H1 (cell line): ENCODE measurements around the gene WWC2. TPM values are rescaled to one million over a fixed set of nuclear protein-coding genes. Genes with fewer than 3 reads are reported as not detected.

Experiments used
- CTCF ChIA-PET: fragments of 300-600 bp; sonication (Branson Sonifier 250); formaldehyde crosslinking; loops from one replicate; lab custom pipeline; 2021; ENCODE audit not compliant: partially characterized antibody; lab: Charles Lee
- POLR2A ChIA-PET: fragments of 300-600 bp; sonication (Branson Sonifier 250); formaldehyde crosslinking; loops from one replicate; lab custom pipeline; 2021; ENCODE audit warnings: inconsistent platforms; ENCODE audit not compliant: partially characterized antibody; lab: Charles Lee
- DNase-seq, 2 experiments: peaks; one replicate each; pipeline versions ENCODE4 v3.0.0 to v3.0.0-alpha.2; 2010 to 2022; ENCODE audit warnings: low spot score in 2 of 2, low read depth in 1 of 2, mixed read lengths in 1 of 2
- FAIRE-seq: peaks from 2 replicates; lab custom pipeline; 2011; peaks lifted over from hg19 to GRCh38; lab: Jason Lieb, UNC
- H2AFZ ChIP-seq: 2 replicates; pipeline ENCODE4 v1.8.1; 2012; ENCODE audit warnings: low read length, inconsistent platforms
- H2AK5ac ChIP-seq: 2 replicates; pipeline ENCODE4 v1.6.1; 2013; ENCODE audit warnings: low read depth, low read length
- H2BK120ac ChIP-seq: replicated peaks from 2 replicates; pipeline ENCODE3; 2013; ENCODE audit warnings: low read depth, low read length, inconsistent platforms
- H2BK12ac ChIP-seq: 2 replicates; pipeline ENCODE4 v1.6.1; 2013; ENCODE audit warnings: low read depth, low read length
- H2BK15ac ChIP-seq: 2 replicates; pipeline ENCODE4 v1.6.1; 2013; ENCODE audit warnings: low read length
- H2BK20ac ChIP-seq: 2 replicates; pipeline ENCODE4 v1.6.1; 2013; ENCODE audit warnings: low read length
- H2BK5ac ChIP-seq: 2 replicates; pipeline ENCODE4 v1.6.1; 2013; ENCODE audit warnings: low read depth, low read length
- H3K14ac ChIP-seq: 2 replicates; pipeline ENCODE4 v1.6.1; 2013; ENCODE audit warnings: inconsistent platforms; ENCODE audit not compliant: insufficient read length
- H3K18ac ChIP-seq: 2 replicates; pipeline ENCODE4 v1.6.1; 2013; ENCODE audit warnings: low read length; ENCODE audit errors: extremely low read depth
- H3K23ac ChIP-seq: 2 replicates; pipeline ENCODE4 v1.6.1; 2013; ENCODE audit warnings: inconsistent platforms; ENCODE audit not compliant: insufficient read length
- H3K23me2 ChIP-seq: 2 replicates; pipeline ENCODE4 v1.6.1; 2013; ENCODE audit warnings: low read depth, low read length
- H3K27ac ChIP-seq: 2 replicates; pipeline ENCODE4 v1.6.1; 2011; ENCODE audit warnings: low read depth, low read length, inconsistent platforms
- H3K27me3 ChIP-seq, 4 experiments: replicated peaks in 1 of 4; 1 replicate in 1 of 4; 2 replicates in 3 of 4; pipeline versions ENCODE4 v1.6.1 to v1.8.1; 2011 to 2013; ENCODE audit warnings: low read length in 3 of 4, mild to moderate bottlenecking in 3 of 4, inconsistent platforms in 2 of 4, mixed read lengths in 2 of 4, moderate library complexity in 1 of 4; ENCODE audit not compliant: control insufficient read depth in 3 of 4, insufficient read depth in 3 of 4; ENCODE audit errors: extremely low read depth in 1 of 4
- H3K36me3 ChIP-seq, 4 experiments: 2 replicates each; pipeline versions ENCODE4 v1.6.1 to v1.8.1; 2011 to 2013; ENCODE audit warnings: mild to moderate bottlenecking in 4 of 4, low read length in 3 of 4, moderate library complexity in 2 of 4, control low read depth in 1 of 4, inconsistent platforms in 1 of 4; ENCODE audit not compliant: insufficient read depth in 4 of 4, control insufficient read depth in 2 of 4
- H3K4ac ChIP-seq: replicated peaks from 2 replicates; pipeline ENCODE3; 2013; ENCODE audit warnings: low read length, low read depth, mixed read lengths, inconsistent platforms; ENCODE audit not compliant: insufficient read length
- H3K4me1 ChIP-seq, 4 experiments: replicated peaks in 1 of 4; 1 replicate in 1 of 4; 2 replicates in 3 of 4; pipeline versions ENCODE4 v1.6.1 to v1.8.1; 2011 to 2013; ENCODE audit warnings: low read length in 3 of 4, inconsistent platforms in 2 of 4, mixed read lengths in 1 of 4; ENCODE audit not compliant: insufficient read depth in 4 of 4, control insufficient read depth in 3 of 4
- H3K4me2 ChIP-seq, 2 experiments: 2 replicates each; pipeline versions ENCODE4 v1.6.1 to v1.8.1; 2011 to 2013; ENCODE audit warnings: low read depth in 2 of 2, low read length in 2 of 2, control low read depth in 1 of 2, inconsistent platforms in 1 of 2, mild to moderate bottlenecking in 1 of 2; ENCODE audit not compliant: insufficient read depth in 1 of 2
- H3K4me3 ChIP-seq, 4 experiments: fragments of 200-600, 300-600 bp in 1 of 4; sonication (generic), shearing (Covaris generic), sonication (Bioruptor Twin) in 1 of 4; 2 replicates each; pipeline versions ENCODE4 v1.5.1 to v1.8.1; 2011 to 2016; ENCODE audit warnings: low read length in 4 of 4, low read depth in 3 of 4, control low read depth in 2 of 4, inconsistent platforms in 2 of 4, mild to moderate bottlenecking in 2 of 4, mixed read lengths in 1 of 4, moderate library complexity in 1 of 4; ENCODE audit not compliant: insufficient read depth in 2 of 4; ENCODE audit errors: extremely low read depth in 1 of 4
- H3K56ac ChIP-seq: replicated peaks from 2 replicates; pipeline ENCODE3; 2013; ENCODE audit warnings: low read depth, mild to moderate bottlenecking, mixed read lengths, low read length, inconsistent platforms; ENCODE audit not compliant: insufficient read length
- H3K79me1 ChIP-seq: 2 replicates; pipeline ENCODE4 v1.6.1; 2013; ENCODE audit warnings: low read depth, low read length, control low read depth
- H3K79me2 ChIP-seq, 2 experiments: 2 replicates each; pipeline versions ENCODE4 v1.6.1 to v1.8.1; 2012 to 2013; ENCODE audit warnings: low read length in 2 of 2, mild to moderate bottlenecking in 2 of 2, inconsistent platforms in 1 of 2; ENCODE audit not compliant: insufficient read depth in 2 of 2, control insufficient read depth in 1 of 2
- H3K9ac ChIP-seq, 4 experiments: replicated peaks in 1 of 4; 1 replicate in 1 of 4; 2 replicates in 3 of 4; pipeline versions ENCODE4 v1.6.1 to v1.8.1; 2011 to 2013; ENCODE audit warnings: low read depth in 3 of 4, low read length in 3 of 4, control low read depth in 2 of 4, mild to moderate bottlenecking in 2 of 4, moderate library complexity in 2 of 4, inconsistent platforms in 1 of 4; ENCODE audit errors: extremely low read depth in 1 of 4
- H3K9me3 ChIP-seq, 2 experiments: 2 replicates each; pipeline versions ENCODE4 v1.6.1 to v1.8.1; 2012 to 2013; ENCODE audit warnings: mild to moderate bottlenecking in 2 of 2, moderate library complexity in 2 of 2, control low read depth in 1 of 2, inconsistent platforms in 1 of 2, low read depth in 1 of 2, low read length in 1 of 2, mixed read lengths in 1 of 2; ENCODE audit not compliant: insufficient read depth in 2 of 2
- H4K20me1 ChIP-seq, 2 experiments: replicated peaks in 1 of 2; 2 replicates each; pipeline versions ENCODE3 to v1.8.1; 2011 to 2013; ENCODE audit warnings: inconsistent platforms in 2 of 2, low read length in 2 of 2, mild to moderate bottlenecking in 1 of 2; ENCODE audit not compliant: insufficient read depth in 2 of 2, control insufficient read depth in 1 of 2
- H4K5ac ChIP-seq: 2 replicates; pipeline ENCODE4 v1.6.1; 2013; ENCODE audit warnings: low read length, low read depth, mixed read lengths, inconsistent platforms; ENCODE audit not compliant: insufficient read length
- H4K8ac ChIP-seq: 2 replicates; pipeline ENCODE4 v1.8.0; 2013; ENCODE audit warnings: mild to moderate bottlenecking, moderate library complexity, low read length, inconsistent platforms; ENCODE audit not compliant: insufficient read depth; ENCODE audit errors: extremely low read depth
- H4K91ac ChIP-seq: replicated peaks from 2 replicates; pipeline ENCODE3; 2013; ENCODE audit warnings: low read length, mixed read lengths, inconsistent platforms; ENCODE audit not compliant: insufficient read length
- ATF3 ChIP-seq: IDR thresholded peaks from 2 replicates; pipeline ENCODE4 v1.6.1; 2011; ENCODE audit warnings: low read depth, mild to moderate bottlenecking, low read length; ENCODE audit not compliant: insufficient read depth
- CBX5 ChIP-seq: fragments of 300-800, 300-1000 bp; sonication (generic); IDR thresholded peaks from 2 replicates; pipeline ENCODE4 v1.7.1; 2016; ENCODE audit warnings: antibody characterized with exemption, low read length, low read depth
- CBX8 ChIP-seq: fragments of 300-800, 300-1000 bp; sonication (generic); IDR thresholded peaks from 2 replicates; pipeline ENCODE4 v1.7.1; 2016; ENCODE audit warnings: low read depth, low read length, borderline replicate concordance
- CREB1 ChIP-seq: IDR thresholded peaks from 2 replicates; pipeline ENCODE4 v1.6.1; 2012; ENCODE audit warnings: inconsistent platforms
- CTBP2 ChIP-seq: IDR thresholded peaks from 2 replicates; pipeline ENCODE4 v1.7.0; 2011; ENCODE audit warnings: borderline replicate concordance, mild to moderate bottlenecking, moderate library complexity, mixed read lengths, low read length; ENCODE audit not compliant: insufficient read depth, insufficient read length
- MAFK ChIP-seq: IDR thresholded peaks from 2 replicates; pipeline ENCODE4 v1.6.1; 2012; ENCODE audit warnings: low read depth, mild to moderate bottlenecking, improper control_type of control experiment, low read length
- NANOG ChIP-seq: IDR thresholded peaks from 2 replicates; pipeline ENCODE4 v1.6.1; 2011; ENCODE audit warnings: low read length, low read depth, mild to moderate bottlenecking, inconsistent platforms; ENCODE audit not compliant: insufficient read depth, poor library complexity, severe bottlenecking
- SIX5 ChIP-seq: IDR thresholded peaks from 2 replicates; pipeline ENCODE4 v1.6.1; 2011; ENCODE audit warnings: mild to moderate bottlenecking, low read depth, low read length
- SP1 ChIP-seq: IDR thresholded peaks from 2 replicates; pipeline ENCODE4 v1.6.1; 2011; ENCODE audit warnings: low read depth, low read length
- TAF1 ChIP-seq: IDR thresholded peaks from 2 replicates; pipeline ENCODE4 v1.6.1; 2011; ENCODE audit warnings: mild to moderate bottlenecking, low read depth, low read length
- WGBS, 2 experiments: shearing (Covaris generic) in 1 of 2; methylation state at CpG; one replicate each; pipeline versions ENCODE4 v1.1.6 to v1.1.7; 2013 to 2015; ENCODE audit warnings: low lambda C conversion rate in 2 of 2, mixed read lengths in 2 of 2, inconsistent platforms in 1 of 2, low coverage in 1 of 2, missing lambda C conversion rate in 1 of 2; ENCODE audit not compliant: insufficient replicate concordance in 2 of 2, insufficient coverage in 1 of 2, insufficient read length in 1 of 2; ENCODE audit errors: extremely low coverage in 1 of 2, missing lambda C conversion rate in 1 of 2; 5-methylcytosine and 5-hydroxymethylcytosine counted together
- polyA plus RNA-seq, 7 experiments: library from polyadenylated mRNA; depleted of rRNA in 3 of 7; stranded (reverse) in 5 of 7; unstranded in 2 of 7; fragments of >200 nt in 5 of 7; fragments of 200-250 nt in 2 of 7; gene quantifications; 1 replicate in 5 of 7; 2 replicates in 1 of 7; 4 replicates in 1 of 7; pipeline versions ENCODE4 v1.2.1 to v1.2.3, GENCODE V29; 2011 to 2013; ENCODE audit warnings: missing spikeins in 2 of 7, mixed read lengths in 2 of 7
- total RNA-seq: library from RNA; stranded (reverse); fragmentation: NEBNext Ultra II Directional; extraction: Animal tissue kit (Norgen Biotek cat#: 25700); gene quantifications from 2 replicates; pipeline ENCODE4 v1.2.1, GENCODE V29; 2021

WWC2 gene
- total and polyA plus RNA-seq, 2 of the 8 experiments (the other 6 are each of a cell fraction or from before 2014, with no cell fraction given) = 17.6 to 135 TPM

GRCh38 chr4:183342541-183343533 is 243.8 kb downstream of the WWC2 start:
- Histone ChIP-seq H2AK5ac (no peak overlapping the region), H3K4me3 (no peak overlapping the region), H3K79me1 (no peaks in the 10 kb centered on the region), H3K23ac (no peak overlapping the region), H3K9me3 (no peaks in the 10 kb centered on the region), H4K5ac (no peak overlapping the region), H3K4me2 (no peak overlapping the region), H3K14ac (no peak overlapping the region), H4K8ac (peak overlapping the region; percentile 86), H2BK15ac (no peak overlapping the region), H3K4me1 (no peaks in the 10 kb centered on the region), H4K91ac (no peak overlapping the region), H4K20me1 (no peaks in the 10 kb centered on the region), H2AFZ (peak overlapping the region; percentile 51; the same call in 1 of the 2 replicates), H3K9ac (no peak overlapping the region), H2BK12ac (no peak overlapping the region), H3K23me2 (no peaks in the 10 kb centered on the region; the same call in 1 of the 2 replicates), H3K79me2 (no peaks in the 10 kb centered on the region), H2BK120ac (no peak overlapping the region), H2BK5ac (no peak overlapping the region), H2BK20ac (no peak overlapping the region), H3K36me3 (no peaks in the 10 kb centered on the region), H3K4ac (no peak overlapping the region), H3K56ac (no peak overlapping the region), H3K27me3 (no peaks in the 10 kb centered on the region)
- POLR2A ChIA-PET = interaction anchor here (1.1 kb wide), 1 partner anchor 11 kb away, joined by 4 read pairs; no protein-coding TSS in a partner anchor
- FAIRE-seq (no peak), DNase-seq (no peak)
- WGBS, 2 experiments = 96% methylated on average over 17 of the region's 40 CpGs; no CpG with 5 or more reads in 1 of the 2 experiments
- TF ChIP-seq CREB1 (no peak), SP1 (no peak), CTBP2 (no peak), MAFK (no peak), ATF3 (no peak), CBX8 (no peak), NANOG (no peak), SIX5 (no peak), CBX5 (no peak), TAF1 (no peak)
- TF ChIP-seq, all 59 proteins: peak for 0
- CTCF ChIA-PET = interaction anchor here (0.6 kb wide), 1 partner anchor 540 kb away, joined by 5 read pairs; no protein-coding TSS in a partner anchor
- Histone ChIP-seq H3K18ac (no peak overlapping the region), H3K27ac (no peak overlapping the region)
